H1 (cell line): ENCODE measurements around the gene MSANTD3.

Source experiments
- EZH2 ChIP-seq: fragments of 200-600 bp; sonication (generic); IDR thresholded peaks from 2 replicates; pipeline ENCODE4 v1.7.1; 2012; ENCODE audit warnings: low read depth, mild to moderate bottlenecking, moderate library complexity, low read length, inconsistent platforms; ENCODE audit not compliant: severe bottlenecking
- POLR2AphosphoS5 ChIP-seq: IDR thresholded peaks from 2 replicates; pipeline ENCODE4 v1.6.1; 2011; ENCODE audit warnings: low read depth, low read length
- RFX5 ChIP-seq: IDR thresholded peaks from 2 replicates; pipeline ENCODE4 v1.6.1; 2011; ENCODE audit warnings: low read depth, low read length, improper control_type of control experiment, borderline replicate concordance
- TEAD4 ChIP-seq: IDR thresholded peaks from 2 replicates; pipeline ENCODE4 v1.6.1; 2012; ENCODE audit warnings: low read depth, low read length, inconsistent platforms, mixed read lengths
- ZNF274 ChIP-seq: IDR thresholded peaks from 2 replicates; pipeline ENCODE4 v1.7.0; 2012; ENCODE audit warnings: low read length, borderline replicate concordance; ENCODE audit errors: extremely low read depth
- TF ChIP-seq, protein P1 (sequence below), 3 experiments: IDR thresholded peaks; 1 replicate in 2 of 3; 2 replicates in 1 of 3; pipeline versions ENCODE4 v1.5.1 to v1.6.1; 2011; ENCODE audit warnings: low read length in 3 of 3, mild to moderate bottlenecking in 3 of 3, inconsistent platforms in 2 of 3, low read depth in 1 of 3, moderate library complexity in 1 of 3; ENCODE audit not compliant: insufficient read depth in 1 of 3; ENCODE audit errors: control extremely low read depth in 1 of 3

DNA sequence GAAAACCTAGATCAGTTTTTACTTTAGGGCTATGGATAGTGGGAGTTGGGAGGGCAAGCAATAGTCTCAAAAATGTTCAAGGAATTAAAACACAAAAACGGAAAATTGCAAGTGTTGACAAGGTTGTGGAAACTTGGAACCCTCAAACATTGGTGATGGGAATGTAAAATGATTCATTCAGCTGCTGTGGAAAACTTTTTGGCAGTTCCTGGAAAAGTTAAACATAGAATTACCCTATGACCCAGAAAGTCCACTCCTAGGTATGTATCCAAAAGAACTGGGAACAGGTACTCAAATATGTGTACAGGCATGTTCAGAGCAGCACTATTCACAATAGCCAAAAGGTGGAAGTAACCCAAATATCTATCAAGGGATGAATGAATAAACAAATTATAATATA, 1.2 kb upstream of the MSANTD3 start:
- TF ChIP-seq EZH2 (no peak), ZNF274 (no peak), POLR2AphosphoS5 (no peak), RFX5 (no peak), TEAD4 (no peak)
- TF ChIP-seq, protein P1, sequence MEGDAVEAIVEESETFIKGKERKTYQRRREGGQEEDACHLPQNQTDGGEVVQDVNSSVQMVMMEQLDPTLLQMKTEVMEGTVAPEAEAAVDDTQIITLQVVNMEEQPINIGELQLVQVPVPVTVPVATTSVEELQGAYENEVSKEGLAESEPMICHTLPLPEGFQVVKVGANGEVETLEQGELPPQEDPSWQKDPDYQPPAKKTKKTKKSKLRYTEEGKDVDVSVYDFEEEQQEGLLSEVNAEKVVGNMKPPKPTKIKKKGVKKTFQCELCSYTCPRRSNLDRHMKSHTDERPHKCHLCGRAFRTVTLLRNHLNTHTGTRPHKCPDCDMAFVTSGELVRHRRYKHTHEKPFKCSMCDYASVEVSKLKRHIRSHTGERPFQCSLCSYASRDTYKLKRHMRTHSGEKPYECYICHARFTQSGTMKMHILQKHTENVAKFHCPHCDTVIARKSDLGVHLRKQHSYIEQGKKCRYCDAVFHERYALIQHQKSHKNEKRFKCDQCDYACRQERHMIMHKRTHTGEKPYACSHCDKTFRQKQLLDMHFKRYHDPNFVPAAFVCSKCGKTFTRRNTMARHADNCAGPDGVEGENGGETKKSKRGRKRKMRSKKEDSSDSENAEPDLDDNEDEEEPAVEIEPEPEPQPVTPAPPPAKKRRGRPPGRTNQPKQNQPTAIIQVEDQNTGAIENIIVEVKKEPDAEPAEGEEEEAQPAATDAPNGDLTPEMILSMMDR (IDR thresholded peaks at IDR 0.05; ENCODE audit: control extremely low read depth in 1 of 3, insufficient read depth in 1 of 3, low read depth in 1 of 3, low read length in 3 of 3): no peak
